Osteoblast (primary cell): ENCODE measurements around the gene FBXL14. TPM values are rescaled to one million over a fixed set of nuclear protein-coding genes. Genes with fewer than 3 reads are reported as not detected.

Experiments used
- DNase-seq: peaks from one replicate; pipeline ENCODE4 v3.0.0; 2011; ENCODE audit warnings: low spot score, mixed read lengths; ENCODE audit not compliant: insufficient read length; ENCODE audit errors: missing footprints
- H2AFZ ChIP-seq: 2 replicates; pipeline ENCODE4 v1.6.0; 2011; ENCODE audit warnings: mild to moderate bottlenecking, low read length
- H3K27ac ChIP-seq: 2 replicates; pipeline ENCODE4 v1.5.1; 2011; ENCODE audit warnings: mild to moderate bottlenecking, low read depth, low read length, moderate library complexity
- H3K27me3 ChIP-seq: 2 replicates; pipeline ENCODE4 v1.6.0; 2012; ENCODE audit warnings: mild to moderate bottlenecking, control low read depth, inconsistent platforms, low read length, moderate library complexity; ENCODE audit not compliant: insufficient read depth
- H3K36me3 ChIP-seq: 2 replicates; pipeline ENCODE4 v1.5.1; 2011; ENCODE audit warnings: mild to moderate bottlenecking, low read length, control low read depth, moderate library complexity; ENCODE audit not compliant: insufficient read depth
- H3K4me1 ChIP-seq: 2 replicates; pipeline ENCODE4 v1.5.1; 2011; ENCODE audit warnings: mild to moderate bottlenecking, low read length, control low read depth, moderate library complexity; ENCODE audit not compliant: insufficient read depth
- H3K4me2 ChIP-seq: 2 replicates; pipeline ENCODE4 v1.6.0; 2011; ENCODE audit warnings: mild to moderate bottlenecking, low read length; ENCODE audit not compliant: insufficient read depth
- H3K4me3 ChIP-seq: fragments of 200-600 bp; sonication (generic); 3 replicates; pipeline ENCODE4 v1.5.1; 2012; ENCODE audit warnings: mild to moderate bottlenecking, low read length, inconsistent platforms; ENCODE audit not compliant: insufficient read depth
- H3K79me2 ChIP-seq: 2 replicates; pipeline ENCODE4 v1.6.0; 2012; ENCODE audit warnings: mild to moderate bottlenecking, low read length, control low read depth, inconsistent platforms; ENCODE audit not compliant: insufficient read depth
- H3K9me3 ChIP-seq: 2 replicates; pipeline ENCODE4 v1.5.1; 2011; ENCODE audit warnings: low read depth, low read length, control low read depth
- H4K20me1 ChIP-seq: 2 replicates; pipeline ENCODE4 v1.6.0; 2012; ENCODE audit warnings: mild to moderate bottlenecking, low read length, control low read depth; ENCODE audit not compliant: insufficient read depth
- total RNA-seq: library from RNA; depleted of rRNA; stranded (reverse); fragments of >200 nt; gene quantifications from 2 replicates; pipeline ENCODE4 v1.2.3, GENCODE V29; 2012
- TF ChIP-seq, protein P1 (sequence below): IDR thresholded peaks from 2 replicates; pipeline ENCODE4 v1.5.1; 2011; ENCODE audit warnings: mild to moderate bottlenecking, low read depth, low read length, moderate library complexity; ENCODE audit errors: extremely low read depth

Gene FBXL14
- total RNA-seq, 1 donor = 9.8 TPM

GRCh38 chr12:1576410-1577241 is 17.8 kb downstream of the FBXL14 start:
- peaks cover 75% of the 10 kb centered on the region for H3K4me1 ChIP-seq
- no peak overlapping the region for H2AFZ ChIP-seq
- peaks cover 2% of the 10 kb centered on the region for H3K36me3 ChIP-seq
- no peaks in the 10 kb centered on the region for H3K9me3 ChIP-seq
- H3K4me3 ChIP-seq = peak overlapping the region; percentile 35
- H3K79me2 ChIP-seq = peaks cover 82% of the 10 kb centered on the region
- peaks cover 59% of the 10 kb centered on the region for H4K20me1 ChIP-seq
- peak; percentile 92 for DNase-seq
- peak overlapping the region; percentile 78 for H3K27ac ChIP-seq
- TF ChIP-seq, protein P1, sequence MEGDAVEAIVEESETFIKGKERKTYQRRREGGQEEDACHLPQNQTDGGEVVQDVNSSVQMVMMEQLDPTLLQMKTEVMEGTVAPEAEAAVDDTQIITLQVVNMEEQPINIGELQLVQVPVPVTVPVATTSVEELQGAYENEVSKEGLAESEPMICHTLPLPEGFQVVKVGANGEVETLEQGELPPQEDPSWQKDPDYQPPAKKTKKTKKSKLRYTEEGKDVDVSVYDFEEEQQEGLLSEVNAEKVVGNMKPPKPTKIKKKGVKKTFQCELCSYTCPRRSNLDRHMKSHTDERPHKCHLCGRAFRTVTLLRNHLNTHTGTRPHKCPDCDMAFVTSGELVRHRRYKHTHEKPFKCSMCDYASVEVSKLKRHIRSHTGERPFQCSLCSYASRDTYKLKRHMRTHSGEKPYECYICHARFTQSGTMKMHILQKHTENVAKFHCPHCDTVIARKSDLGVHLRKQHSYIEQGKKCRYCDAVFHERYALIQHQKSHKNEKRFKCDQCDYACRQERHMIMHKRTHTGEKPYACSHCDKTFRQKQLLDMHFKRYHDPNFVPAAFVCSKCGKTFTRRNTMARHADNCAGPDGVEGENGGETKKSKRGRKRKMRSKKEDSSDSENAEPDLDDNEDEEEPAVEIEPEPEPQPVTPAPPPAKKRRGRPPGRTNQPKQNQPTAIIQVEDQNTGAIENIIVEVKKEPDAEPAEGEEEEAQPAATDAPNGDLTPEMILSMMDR = no peak
- H3K27me3 ChIP-seq = no peaks in the 10 kb centered on the region
- H3K4me2 ChIP-seq = peak overlapping the region; percentile 75

DNA sequence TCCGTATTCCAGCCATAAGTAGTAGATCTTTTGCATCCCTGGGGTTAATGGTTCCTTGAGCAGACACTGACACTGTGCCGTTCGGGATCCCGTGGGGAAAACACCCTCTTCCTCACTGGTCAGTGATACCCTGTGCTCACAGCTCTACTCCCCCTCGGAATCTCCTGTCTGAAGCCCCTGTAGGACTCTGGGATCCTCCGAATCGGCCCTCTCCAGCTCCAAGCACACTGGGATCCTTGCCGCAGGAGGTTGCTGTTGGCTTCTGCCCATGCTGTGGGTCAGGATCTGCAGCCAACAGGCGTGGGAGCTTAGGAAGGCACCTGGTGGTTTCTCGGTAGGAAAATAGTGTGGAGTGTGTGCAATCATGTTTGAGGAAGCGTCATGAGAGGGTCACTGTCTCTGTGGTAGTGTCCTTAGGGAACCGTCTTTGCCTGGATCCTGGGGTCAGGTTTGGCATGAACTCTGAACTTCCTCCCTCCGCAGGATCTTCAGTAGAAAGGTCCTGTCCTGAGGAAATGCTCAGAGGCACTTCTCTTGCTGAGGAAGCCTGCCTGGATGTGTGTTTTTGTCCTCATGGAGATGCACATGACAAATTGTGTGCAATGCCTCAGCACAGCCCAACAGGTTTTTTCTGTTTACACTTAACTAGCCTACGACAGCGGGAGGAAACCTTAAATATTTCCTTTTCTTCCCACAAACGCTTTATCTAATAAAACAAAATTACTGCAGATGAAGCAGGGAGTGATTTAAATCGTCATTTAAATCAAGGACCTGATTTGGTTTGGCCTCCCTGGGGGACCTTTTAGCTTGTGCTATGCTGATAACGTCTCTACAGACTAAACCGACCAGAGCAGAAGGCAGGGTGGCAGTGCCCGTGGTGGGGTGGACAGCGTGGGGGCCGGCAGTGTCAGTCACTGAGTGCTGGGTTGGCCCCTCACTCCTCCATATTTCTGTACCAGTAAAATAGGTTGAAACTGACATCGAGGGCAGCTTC is 18.7 kb downstream of the FBXL14 start:
- Histone ChIP-seq H2AFZ (no peak overlapping the region), H3K27ac (peak overlapping the region; percentile 78), H3K27me3 (no peaks in the 10 kb centered on the region), H4K20me1 (peaks cover 58% of the 10 kb centered on the region), H3K4me1 (peaks cover 66% of the 10 kb centered on the region), H3K79me2 (peaks cover 81% of the 10 kb centered on the region), H3K4me2 (peak overlapping the region; percentile 75), H3K36me3 (peaks cover 1% of the 10 kb centered on the region), H3K4me3 (peak overlapping the region; percentile 35), H3K9me3 (no peaks in the 10 kb centered on the region)
- TF ChIP-seq, protein P1 = no peak
- DNase-seq = peak; percentile 70

GRCh38 chr12:1574865-1575259 is 19.5 kb downstream of the FBXL14 start:
- peaks cover 6% of the 10 kb centered on the region for H3K36me3 ChIP-seq
- no peak overlapping the region for H3K4me3 ChIP-seq
- no peak overlapping the region for H2AFZ ChIP-seq
- H4K20me1 ChIP-seq = peaks cover 63% of the 10 kb centered on the region
- H3K79me2 ChIP-seq = peaks cover 81% of the 10 kb centered on the region
- no peaks in the 10 kb centered on the region for H3K27me3 ChIP-seq
- DNase-seq = peak; percentile 81
- H3K4me1 ChIP-seq = peaks cover 63% of the 10 kb centered on the region
- peak overlapping the region; percentile 78 for H3K27ac ChIP-seq
- H3K9me3 ChIP-seq = no peaks in the 10 kb centered on the region
- peak overlapping the region; percentile 75 for H3K4me2 ChIP-seq
- TF ChIP-seq, protein P1 = no peak
